ENCODE measurements around the gene STMND1. TPM values are rescaled to one million over a fixed set of nuclear protein-coding genes. Genes with fewer than 3 reads are reported as not detected.

Gene STMND1
- total RNA-seq, 1 experiment from 2014 or later, result not detected

GRCh38 chr6:17120019-17120418, 18.2 kb downstream of the STMND1 start:
- Histone ChIP-seq H2BK120ac (ENCODE audit: low read depth, low read length, poor library complexity, severe bottlenecking) (no peak overlapping the region), H3K14ac (ENCODE audit: insufficient read depth, low read length) (no peak overlapping the region), H3K9ac (ENCODE audit: extremely low read depth, insufficient read length, low read length) (no peak overlapping the region), H4K8ac (replicated peaks; ENCODE audit: insufficient read length, low read depth, low read length) (no peak overlapping the region), H3K23ac (ENCODE audit: insufficient read length, low read depth, low read length) (no peak overlapping the region), H2BK5ac (ENCODE audit: insufficient read length, low read length) (no peak overlapping the region), H3K27ac (ENCODE audit: insufficient read length, low read depth, low read length) (no peak overlapping the region), H2AK5ac (ENCODE audit: insufficient read length, low read length) (no peak overlapping the region), H3K4ac (ENCODE audit: low read depth, low read length) (no peak overlapping the region), H2BK15ac (ENCODE audit: low read depth, low read length) (no peak overlapping the region), H3T11ph (ENCODE audit: low read length) (no peak overlapping the region), H3K56ac (ENCODE audit: insufficient read length, low read depth, low read length) (no peak overlapping the region), H3K23me2 (ENCODE audit: insufficient read length, low read depth, low read length, poor library complexity, severe bottlenecking) (no peaks in the 10 kb centered on the region), H2BK12ac (ENCODE audit: insufficient read length, low read depth, low read length) (no peak overlapping the region), H3K79me1 (ENCODE audit: insufficient read depth, low read depth, low read length, poor library complexity, severe bottlenecking) (no peaks in the 10 kb centered on the region), H2BK20ac (ENCODE audit: low read depth, low read length, poor library complexity, severe bottlenecking) (no peak overlapping the region), H3K4me2 (ENCODE audit: insufficient read depth, insufficient read length, low read length) (no peak overlapping the region), H3K79me2 (ENCODE audit: insufficient read depth, low read length) (no peaks in the 10 kb centered on the region), H4K5ac (ENCODE audit: insufficient read length, low read depth, low read length) (no peak overlapping the region), H3K4me1 (ENCODE audit: insufficient read depth, low read length) (no peaks in the 10 kb centered on the region), H3K18ac (ENCODE audit: insufficient read length, low read depth, low read length) (no peak overlapping the region), H4K91ac (ENCODE audit: insufficient read length, low read depth, low read length) (no peak overlapping the region), H4K20me1 (ENCODE audit: control insufficient read depth, insufficient read depth, insufficient read length) (no peaks in the 10 kb centered on the region), H3K9me3 (ENCODE audit: control insufficient read depth, low read depth, low read length) (no peaks in the 10 kb centered on the region), H3K27me3 (ENCODE audit: insufficient read depth, low read length) (no peaks in the 10 kb centered on the region), H2AFZ (ENCODE audit: low read length) (no peak overlapping the region)
- no peak overlapping the region for H3K4me3 Mint-ChIP-seq
- peaks cover 5 to 7% of the 10 kb centered on the region in 2 experiments; a peak in 2 of 4 replicates for H3K4me1 Mint-ChIP-seq
- no CpG with 5 or more reads among the region's 6 CpGs for WGBS (ENCODE audit: extremely low coverage, insufficient read length, low lambda C conversion rate)
- H3K36me3 Mint-ChIP-seq (ENCODE audit: insufficient read depth in 1 of 3, low read depth in 3 of 3), result no peaks in the 10 kb centered on the region
- H3K27ac Mint-ChIP-seq, result no peak overlapping the region
- H3K9me3 Mint-ChIP-seq, result no peaks in the 10 kb centered on the region
- no peak for DNase-seq
- no peak for TF ChIP-seq CTCF (conservative IDR thresholded peaks at IDR 0.05)
- H3K27me3 Mint-ChIP-seq (ENCODE audit: low read depth), result no peaks in the 10 kb centered on the region; the same call in 1 of the 2 replicates
